HL-60 (cell line): Measurements from ENCODE around the gene SRSF7.
"Not testable (repeated sequence)": the region's sequence is repeated elsewhere in the genome, so short reads cannot be mapped to it uniquely, and the experiment has no call there.

Source experiments
- DNase-seq, 2 experiments: peaks; one replicate each; pipeline ENCODE4 v3.0.0-alpha.2; 2010 to 2020; ENCODE audit warnings: low read depth in 1 of 2, low spot score in 1 of 2
- H3K27ac ChIP-seq: fragments of 250-450 bp; sonication (Bioruptor Pico); replicated peaks from 2 replicates; pipeline ENCODE4 v1.5.1; 2020; ENCODE audit warnings: mild to moderate bottlenecking, moderate library complexity
- H3K27me3 ChIP-seq: fragments of 250-450 bp; sonication (Bioruptor Pico); 2 replicates; pipeline ENCODE4 v1.5.1; 2021; ENCODE audit warnings: mild to moderate bottlenecking, moderate library complexity; ENCODE audit not compliant: insufficient read depth, poor library complexity, severe bottlenecking
- H3K4me3 ChIP-seq: replicated peaks from 2 replicates; pipeline ENCODE4 v1.5.1; 2011; ENCODE audit warnings: mild to moderate bottlenecking, control low read depth, low read length; ENCODE audit not compliant: insufficient read depth
- CTCF ChIP-seq: IDR thresholded peaks from one replicate; pipeline ENCODE4 v1.5.1; 2011; ENCODE audit warnings: low read length, control low read depth, inconsistent platforms; ENCODE audit not compliant: insufficient read depth
- GABPA ChIP-seq: IDR thresholded peaks from 2 replicates; pipeline ENCODE4 v1.6.1; 2012; ENCODE audit warnings: low read depth
- POLR2AphosphoS5 ChIP-seq: IDR thresholded peaks from 2 replicates; pipeline ENCODE4 v1.6.1; 2012; ENCODE audit warnings: low read depth
- SPI1 ChIP-seq: IDR thresholded peaks from 2 replicates; pipeline ENCODE4 v1.6.1; 2012; ENCODE audit warnings: low read depth, mild to moderate bottlenecking, borderline replicate concordance
- TF ChIP-seq, protein P1 (sequence below): IDR thresholded peaks from 2 replicates; pipeline ENCODE4 v1.6.1; 2012; ENCODE audit warnings: low read depth; ENCODE audit not compliant: insufficient replicate concordance

The SRSF7 gene

GRCh38 chr2:38737925-38738324, 13.2 kb downstream of the SRSF7 start:
- no peak for DNase-seq
- H3K4me3 ChIP-seq: no peak overlapping the region
- peak overlapping the region; percentile 48 for H3K27ac ChIP-seq
- H3K27me3 ChIP-seq: no peaks in the 10 kb centered on the region
- TF ChIP-seq CTCF (no peak), GABPA (no peak), POLR2AphosphoS5 (no peak), SPI1 (no peak)

GRCh38 chr2:38737000-38737698, 14.0 kb downstream of the SRSF7 start:
- not testable (repeated sequence) for H3K27me3 ChIP-seq, H3K4me3 ChIP-seq
- peak in 1 of 2 experiments; percentile 79 for DNase-seq
- peak; percentile 80 for TF ChIP-seq SPI1
- TF ChIP-seq POLR2AphosphoS5: peak; percentile 39; the same call in 1 of the 2 replicates
- TF ChIP-seq GABPA: 0 out of 2 replicates have a peak, but pooled peaks have one; percentile 17
- H3K27ac ChIP-seq: peak overlapping the region; percentile 48

DNA sequence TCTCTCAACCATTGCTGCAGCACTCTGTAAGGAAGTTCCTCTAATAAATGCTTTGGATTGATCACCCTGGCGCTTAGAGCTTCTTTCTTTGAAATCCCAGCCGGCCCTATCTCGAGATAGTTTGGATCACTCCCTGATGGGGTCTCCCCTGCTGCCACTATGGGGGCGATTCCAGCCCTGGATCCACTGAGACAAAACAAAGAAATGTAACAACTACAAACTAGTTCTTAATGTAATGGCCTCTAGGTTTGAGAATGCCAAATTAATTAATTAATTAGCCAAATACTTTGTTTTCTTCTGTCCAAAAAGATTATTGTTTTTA, 15.2 kb downstream of the SRSF7 start:
- Histone ChIP-seq H3K4me3 (no peak overlapping the region), H3K27me3 (no peaks in the 10 kb centered on the region), H3K27ac (peak overlapping the region; percentile 48)
- TF ChIP-seq GABPA (no peak), POLR2AphosphoS5 (no peak), SPI1 (no peak), CTCF (no peak)
- TF ChIP-seq, protein P1, sequence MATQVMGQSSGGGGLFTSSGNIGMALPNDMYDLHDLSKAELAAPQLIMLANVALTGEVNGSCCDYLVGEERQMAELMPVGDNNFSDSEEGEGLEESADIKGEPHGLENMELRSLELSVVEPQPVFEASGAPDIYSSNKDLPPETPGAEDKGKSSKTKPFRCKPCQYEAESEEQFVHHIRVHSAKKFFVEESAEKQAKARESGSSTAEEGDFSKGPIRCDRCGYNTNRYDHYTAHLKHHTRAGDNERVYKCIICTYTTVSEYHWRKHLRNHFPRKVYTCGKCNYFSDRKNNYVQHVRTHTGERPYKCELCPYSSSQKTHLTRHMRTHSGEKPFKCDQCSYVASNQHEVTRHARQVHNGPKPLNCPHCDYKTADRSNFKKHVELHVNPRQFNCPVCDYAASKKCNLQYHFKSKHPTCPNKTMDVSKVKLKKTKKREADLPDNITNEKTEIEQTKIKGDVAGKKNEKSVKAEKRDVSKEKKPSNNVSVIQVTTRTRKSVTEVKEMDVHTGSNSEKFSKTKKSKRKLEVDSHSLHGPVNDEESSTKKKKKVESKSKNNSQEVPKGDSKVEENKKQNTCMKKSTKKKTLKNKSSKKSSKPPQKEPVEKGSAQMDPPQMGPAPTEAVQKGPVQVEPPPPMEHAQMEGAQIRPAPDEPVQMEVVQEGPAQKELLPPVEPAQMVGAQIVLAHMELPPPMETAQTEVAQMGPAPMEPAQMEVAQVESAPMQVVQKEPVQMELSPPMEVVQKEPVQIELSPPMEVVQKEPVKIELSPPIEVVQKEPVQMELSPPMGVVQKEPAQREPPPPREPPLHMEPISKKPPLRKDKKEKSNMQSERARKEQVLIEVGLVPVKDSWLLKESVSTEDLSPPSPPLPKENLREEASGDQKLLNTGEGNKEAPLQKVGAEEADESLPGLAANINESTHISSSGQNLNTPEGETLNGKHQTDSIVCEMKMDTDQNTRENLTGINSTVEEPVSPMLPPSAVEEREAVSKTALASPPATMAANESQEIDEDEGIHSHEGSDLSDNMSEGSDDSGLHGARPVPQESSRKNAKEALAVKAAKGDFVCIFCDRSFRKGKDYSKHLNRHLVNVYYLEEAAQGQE: no peak
- DNase-seq: no peak

- no peak for TF ChIP-seq CTCF
- no peak for TF ChIP-seq SPI1
- no peak for TF ChIP-seq POLR2AphosphoS5
- Histone ChIP-seq H3K27me3 (no peaks in the 10 kb centered on the region), H3K27ac (no peak overlapping the region), H3K4me3 (no peak overlapping the region)
- no peak for DNase-seq
Observed at GRCh38 chr2:38734299-38735058, 16.7 kb downstream of the SRSF7 start.
